CD14-positive monocyte (primary cell): ENCODE results near the gene STAC. TPM values are rescaled to one million over a fixed set of nuclear protein-coding genes. Genes with fewer than 3 reads are reported as not detected.

Experiments
- DNase-seq, 3 donors: peaks; one replicate each; pipeline ENCODE4 v3.0.0-alpha.2; 2011 to 2022
- H2AFZ ChIP-seq: 2 replicates; pipeline ENCODE4 v1.6.0; 2012; ENCODE audit warnings: mild to moderate bottlenecking, low read depth, low read length, inconsistent platforms; ENCODE audit not compliant: insufficient read depth, poor library complexity, severe bottlenecking
- H3K27ac ChIP-seq, 2 donors: 1 replicate in 1 of 2; 2 replicates in 1 of 2; pipeline ENCODE4 v1.5.1; 2012 to 2013; ENCODE audit warnings: low read length in 2 of 2, control low read depth in 1 of 2, inconsistent platforms in 1 of 2, low read depth in 1 of 2, mild to moderate bottlenecking in 1 of 2
- H3K27me3 ChIP-seq, 2 donors: one replicate each; pipeline versions ENCODE4 v1.6.0 to v1.6.1; 2011 to 2013; ENCODE audit warnings: low read length in 2 of 2; ENCODE audit not compliant: control insufficient read depth in 2 of 2, insufficient read depth in 2 of 2
- H3K36me3 ChIP-seq, 2 donors: replicated peaks in 1 of 2; 1 replicate in 1 of 2; 2 replicates in 1 of 2; pipeline versions ENCODE4 v1.5.1 to v1.6.1; 2012 to 2013; ENCODE audit warnings: low read length in 2 of 2, control low read depth in 1 of 2, inconsistent platforms in 1 of 2, mild to moderate bottlenecking in 1 of 2; ENCODE audit not compliant: insufficient read depth in 2 of 2, control insufficient read depth in 1 of 2
- H3K4me1 ChIP-seq, 2 donors: 1 replicate in 1 of 2; 2 replicates in 1 of 2; pipeline versions ENCODE4 v1.5.1 to v1.6.1; 2012 to 2013; ENCODE audit warnings: low read length in 2 of 2, control low read depth in 1 of 2, inconsistent platforms in 1 of 2, mild to moderate bottlenecking in 1 of 2, moderate library complexity in 1 of 2; ENCODE audit not compliant: insufficient read depth in 2 of 2, control insufficient read depth in 1 of 2
- H3K4me2 ChIP-seq: replicated peaks from 2 replicates; pipeline ENCODE3; 2012; ENCODE audit warnings: low read length, moderate library complexity, mild to moderate bottlenecking; ENCODE audit not compliant: poor library complexity, severe bottlenecking; ENCODE audit errors: extremely low read depth
- H3K4me3 ChIP-seq, 3 experiments: fragments of 200-600 bp in 1 of 3; sonication (generic) in 1 of 3; replicated peaks in 1 of 3; 1 replicate in 2 of 3; 2 replicates in 1 of 3; pipeline ENCODE4 v1.5.1; 2011 to 2013; ENCODE audit warnings: low read length in 3 of 3, mild to moderate bottlenecking in 3 of 3, control low read depth in 2 of 3, low read depth in 2 of 3, inconsistent platforms in 1 of 3, moderate library complexity in 1 of 3
- H3K79me2 ChIP-seq: 2 replicates; pipeline ENCODE4 v1.6.0; 2012; ENCODE audit warnings: mild to moderate bottlenecking, control low read depth, inconsistent platforms, low read length, moderate library complexity; ENCODE audit not compliant: insufficient read depth
- H3K9ac ChIP-seq: 2 replicates; pipeline ENCODE4 v1.6.0; 2017; ENCODE audit warnings: low read length, mild to moderate bottlenecking; ENCODE audit not compliant: insufficient read depth, poor library complexity, severe bottlenecking
- H3K9me3 ChIP-seq, 2 donors: replicated peaks in 1 of 2; 1 replicate in 1 of 2; 2 replicates in 1 of 2; pipeline versions ENCODE4 v1.5.1 to v1.6.1; 2012 to 2013; ENCODE audit warnings: low read length in 2 of 2, control low read depth in 1 of 2; ENCODE audit not compliant: control insufficient read depth in 1 of 2, insufficient read depth in 1 of 2
- H4K20me1 ChIP-seq: 2 replicates; pipeline ENCODE4 v1.6.0; 2012; ENCODE audit warnings: mild to moderate bottlenecking, low read length, control low read depth, moderate library complexity; ENCODE audit not compliant: insufficient read depth
- H3K27ac Mint-ChIP-seq, 7 donors: one replicate each; pipeline ENCODE4 v1.8.0; 2020; ENCODE audit warnings: mild to moderate bottlenecking in 7 of 7, mixed read lengths in 7 of 7, moderate library complexity in 6 of 7, inconsistent platforms in 2 of 7
- H3K27me3 Mint-ChIP-seq, 3 donors: one replicate each; pipeline ENCODE4 v1.8.0; 2021 to 2022; ENCODE audit warnings: low read depth in 3 of 3, mild to moderate bottlenecking in 3 of 3, mixed read lengths in 3 of 3, moderate library complexity in 3 of 3, inconsistent platforms in 1 of 3
- H3K36me3 Mint-ChIP-seq, 2 donors: one replicate each; pipeline ENCODE4 v1.8.0; 2020; ENCODE audit warnings: mixed read lengths in 2 of 2, inconsistent platforms in 1 of 2, mild to moderate bottlenecking in 1 of 2
- H3K4me1 Mint-ChIP-seq: one replicate; pipeline ENCODE4 v1.8.0; 2020; ENCODE audit warnings: mild to moderate bottlenecking, mixed read lengths
- H3K4me3 Mint-ChIP-seq, 2 donors: one replicate each; pipeline ENCODE4 v1.8.0; 2020; ENCODE audit warnings: mild to moderate bottlenecking in 2 of 2, mixed read lengths in 2 of 2, moderate library complexity in 1 of 2
- H3K9me3 Mint-ChIP-seq, 7 donors: one replicate each; pipeline ENCODE4 v1.8.0; 2020 to 2022; ENCODE audit warnings: mixed read lengths in 7 of 7, mild to moderate bottlenecking in 6 of 7, moderate library complexity in 6 of 7, inconsistent platforms in 2 of 7
- CTCF ChIP-seq: fragments of 200-600 bp; IDR thresholded peaks from one replicate; pipeline ENCODE4 v1.8.0; 2022; ENCODE audit warnings: antibody characterized with exemption, mild to moderate bottlenecking
- WGBS: methylation state at CpG from one replicate; pipeline ENCODE4 v1.1.5; 2013; ENCODE audit warnings: missing lambda C conversion rate; ENCODE audit not compliant: insufficient coverage; 5-methylcytosine and 5-hydroxymethylcytosine counted together
- intact Hi-C, 2 donors: fragments of 100-400 bp; cut with micrococcal nuclease; formaldehyde crosslinking; loops; one replicate each; pipeline versions ENCODE4 v1.15.0 to v1.15.1; 2023
- polyA plus RNA-seq, 3 donors: library from polyadenylated mRNA; depleted of rRNA in 1 of 3; unstranded in 2 of 3; stranded (reverse) in 1 of 3; fragments of 300-500 nt in 2 of 3; fragments of >200 nt in 1 of 3; fragmentation: Illumina TruSeq in 2 of 3; gene quantifications; 1 replicate in 2 of 3; 2 replicates in 1 of 3; pipeline ENCODE4 v1.2.3, GENCODE V29; 2012 to 2021

The STAC gene
- polyA plus RNA-seq, 3 donors, result 0.10 to 0.40 (median 0.12) TPM

- no peaks in the 10 kb centered on the region for H3K79me2 ChIP-seq
- peak; percentile 27 to 51 (median 35) for DNase-seq
- H3K27me3 Mint-ChIP-seq, result peaks cover 0 to 4% (median 2%) of the 10 kb centered on the region in 3 donors
- no peak for TF ChIP-seq CTCF
- no CpG with 5 or more reads among the region's 1 CpG for WGBS
- H2AFZ ChIP-seq, result no peak overlapping the region
- intact Hi-C loops, result no loop called here
- no peaks in the 10 kb centered on the region for H3K9me3 ChIP-seq
- peaks cover 0 to 3% of the 10 kb centered on the region in 2 donors for H3K36me3 Mint-ChIP-seq
- H3K4me1 Mint-ChIP-seq, result peaks cover 33% of the 10 kb centered on the region
- no peaks in the 10 kb centered on the region for H3K27me3 ChIP-seq
- H4K20me1 ChIP-seq, result no peaks in the 10 kb centered on the region
- H3K27ac Mint-ChIP-seq, result peak overlapping the region in 3 of 7 donors; percentile 17 to 76 (median 37)
- no peak overlapping the region for H3K4me3 ChIP-seq
- no peaks in the 10 kb centered on the region for H3K36me3 ChIP-seq
- peaks cover 17 to 28% of the 10 kb centered on the region in 2 donors for H3K4me1 ChIP-seq
- H3K4me3 Mint-ChIP-seq, result peak overlapping the region in 1 of 2 donors; percentile 8
- peak overlapping the region in 1 of 2 donors; percentile 10 for H3K27ac ChIP-seq
- no peak overlapping the region for H3K4me2 ChIP-seq
- H3K9me3 Mint-ChIP-seq, result peaks cover 0 to 3% (median 2%) of the 10 kb centered on the region in 7 donors
- H3K9ac ChIP-seq, result no peak overlapping the region
Observed at GRCh38 chr3:36501616-36502015, 121.3 kb downstream of the STAC start.

- Histone ChIP-seq H3K4me2 (no peak overlapping the region), H3K79me2 (no peaks in the 10 kb centered on the region), H3K9me3 (no peaks in the 10 kb centered on the region), H3K27ac (no peak overlapping the region), H3K27me3 (no peaks in the 10 kb centered on the region), H3K4me1 (peaks cover 8 to 17% of the 10 kb centered on the region in 2 donors), H3K4me3 (no peak overlapping the region), H3K9ac (no peak overlapping the region), H2AFZ (no peak overlapping the region), H4K20me1 (no peaks in the 10 kb centered on the region), H3K36me3 (no peaks in the 10 kb centered on the region)
- peak overlapping the region in 1 of 7 donors; percentile 65 for H3K27ac Mint-ChIP-seq
- no CpG with 5 or more reads among the region's 2 CpGs for WGBS
- peaks cover 3 to 26% (median 10%) of the 10 kb centered on the region in 7 donors for H3K9me3 Mint-ChIP-seq
- H3K36me3 Mint-ChIP-seq, result peaks cover 15 to 17% of the 10 kb centered on the region in 2 donors
- no peaks in the 10 kb centered on the region for H3K27me3 Mint-ChIP-seq
- no peak overlapping the region for H3K4me3 Mint-ChIP-seq
- intact Hi-C loops, result no loop called here
- no peak for DNase-seq
- no peak for TF ChIP-seq CTCF
- H3K4me1 Mint-ChIP-seq, result peaks cover 14% of the 10 kb centered on the region
Observed at GRCh38 chr3:36505393-36505792, 125.1 kb downstream of the STAC start.
